CD4-positive, alpha-beta T cell treated with Interleukin-1 beta for 1 hour (primary cell): ENCODE results near the gene ATOX1.
"Not testable (repeated sequence)": the region's sequence is repeated elsewhere in the genome, so short reads cannot be mapped to it uniquely, and the experiment has no call there.

Experiments
- DNase-seq, 2 donors: peaks; one replicate each; pipeline ENCODE4 v3.0.0-alpha.2; 2020 to 2022

Gene ATOX1

GRCh38 chr5:151733358-151734063 lies 24.9 kb downstream of the ATOX1 start:
- DNase-seq, result no peak

- DNase-seq, result no peak
Observed at GRCh38 chr5:151730381-151730780, 28.1 kb downstream of the ATOX1 start.

GRCh38 chr5:151729597-151729996 lies 28.8 kb downstream of the ATOX1 start:
- DNase-seq, result not testable (repeated sequence)

GRCh38 chr5:151724360-151724759 lies 34.1 kb downstream of the ATOX1 start:
- no peak for DNase-seq

GRCh38 chr5:151722546-151722945 lies 35.9 kb downstream of the ATOX1 start:
- no peak for DNase-seq

DNA sequence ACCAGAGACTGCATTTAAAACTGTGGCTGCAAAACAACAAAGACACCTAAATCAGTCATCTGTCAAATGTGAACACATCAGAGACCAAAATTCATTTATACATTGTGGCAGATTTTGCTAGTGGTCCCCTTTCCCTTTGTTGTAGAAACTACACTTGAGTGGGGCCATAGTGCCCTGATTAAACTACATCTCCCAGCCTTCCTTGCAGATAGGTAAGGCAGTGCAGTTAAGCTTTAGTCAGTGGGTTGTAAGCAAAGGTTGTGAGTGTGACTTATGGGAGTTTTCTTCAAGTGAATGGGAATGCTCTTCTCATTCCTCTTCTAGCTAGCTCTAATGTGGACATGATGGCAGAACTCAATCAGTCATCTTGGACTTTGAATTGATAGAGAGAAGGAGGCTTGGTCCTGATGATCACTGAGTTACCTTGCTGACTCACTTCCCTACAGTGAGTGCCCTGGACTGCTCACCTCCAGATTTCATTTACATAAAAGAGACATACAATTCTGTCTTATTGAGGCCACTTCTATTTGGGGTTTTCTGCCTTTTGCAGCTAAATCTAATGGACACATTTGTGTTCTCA lies 36.5 kb downstream of the ATOX1 start:
- no peak for DNase-seq

GRCh38 chr5:151721087-151721646 lies 37.3 kb downstream of the ATOX1 start:
- DNase-seq, result peak in 1 of 2 donors; percentile 7

- DNase-seq, result no peak
Observed at GRCh38 chr5:151720215-151720614, 38.2 kb downstream of the ATOX1 start.

DNA sequence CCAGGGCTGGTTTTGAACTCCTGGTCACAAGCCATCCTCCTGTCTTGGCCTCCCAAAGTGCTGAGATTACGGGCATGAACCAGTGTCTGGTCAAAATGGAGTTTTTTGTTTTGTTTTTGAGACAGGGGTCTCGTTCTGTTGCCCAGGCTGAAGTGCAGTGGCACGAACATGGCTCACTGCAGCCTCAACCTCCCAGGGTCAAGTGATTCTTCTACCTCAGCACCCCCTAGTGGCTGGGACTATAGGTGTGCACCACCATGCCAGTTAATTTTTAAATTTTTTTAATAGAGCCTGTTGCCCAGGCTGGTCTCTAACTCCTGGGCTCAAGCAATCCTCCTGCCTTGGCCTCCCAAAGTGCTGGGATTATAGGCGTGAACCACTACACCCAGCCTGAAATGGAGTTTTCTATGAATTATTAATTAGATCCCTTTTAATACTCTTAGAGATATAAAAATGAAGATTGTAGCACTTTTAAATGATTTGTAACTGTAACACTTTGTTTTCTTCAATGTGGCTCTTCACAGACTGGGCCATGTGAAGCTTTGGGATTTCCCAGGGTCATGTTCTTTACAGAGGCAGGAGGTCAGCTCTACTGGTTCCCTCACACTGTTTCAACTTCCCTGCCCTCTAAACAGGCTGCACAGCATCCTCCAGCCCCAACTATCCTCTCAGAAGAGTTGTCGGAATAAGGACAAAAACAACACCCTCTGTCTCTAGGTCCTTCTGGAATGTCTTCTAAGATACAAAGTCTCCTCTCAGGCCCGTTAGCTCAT lies 39.0 kb downstream of the ATOX1 start:
- DNase-seq, result peak in 1 of 2 donors; percentile 11

- no peak for DNase-seq
Observed at GRCh38 chr5:151718646-151719045, 39.8 kb downstream of the ATOX1 start.

DNA sequence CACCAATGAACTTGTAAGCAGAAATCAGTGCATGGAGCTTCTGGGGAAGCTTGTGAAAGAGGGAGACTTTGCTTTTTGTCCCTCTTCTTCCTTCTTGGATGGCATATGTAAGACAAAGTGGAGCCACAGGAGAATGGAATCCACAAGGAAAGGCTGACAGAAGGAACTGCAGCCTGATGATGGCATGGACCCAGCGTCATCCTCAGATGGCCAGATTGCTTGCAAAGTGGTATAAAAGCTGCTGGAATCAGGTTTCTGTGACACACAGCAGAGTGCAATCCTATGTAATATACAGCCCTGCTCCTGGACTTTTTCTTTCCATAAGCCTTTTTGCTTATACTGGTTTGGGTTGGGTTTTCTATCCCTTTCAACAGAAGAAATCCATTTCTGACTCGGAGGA lies 40.3 kb downstream of the ATOX1 start:
- DNase-seq, result no peak

GRCh38 chr5:151717416-151717815 lies 41.0 kb downstream of the ATOX1 start:
- no peak for DNase-seq

- DNase-seq, result no peak
Observed at GRCh38 chr5:151709109-151709735, 49.2 kb downstream of the ATOX1 start.

DNA sequence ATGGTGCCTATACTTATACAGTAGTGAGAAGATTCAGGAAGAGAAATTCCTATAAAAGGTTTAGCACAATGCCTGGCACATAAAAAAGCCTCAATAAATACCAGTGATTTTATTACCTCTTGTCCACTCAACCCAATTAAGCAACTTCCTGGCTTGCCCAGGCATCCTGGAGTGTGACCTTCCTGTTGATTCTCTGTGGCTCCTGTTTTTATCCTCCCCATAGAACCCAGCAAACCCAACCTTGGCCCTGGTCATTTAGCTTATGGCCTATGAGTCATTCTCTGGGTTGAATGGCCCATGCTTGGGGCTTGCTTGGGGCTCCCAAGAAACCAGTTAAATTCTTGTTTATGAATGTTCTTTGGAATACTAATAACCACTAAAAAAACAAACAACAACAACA lies 50.3 kb downstream of the ATOX1 start:
- no peak for DNase-seq

DNA sequence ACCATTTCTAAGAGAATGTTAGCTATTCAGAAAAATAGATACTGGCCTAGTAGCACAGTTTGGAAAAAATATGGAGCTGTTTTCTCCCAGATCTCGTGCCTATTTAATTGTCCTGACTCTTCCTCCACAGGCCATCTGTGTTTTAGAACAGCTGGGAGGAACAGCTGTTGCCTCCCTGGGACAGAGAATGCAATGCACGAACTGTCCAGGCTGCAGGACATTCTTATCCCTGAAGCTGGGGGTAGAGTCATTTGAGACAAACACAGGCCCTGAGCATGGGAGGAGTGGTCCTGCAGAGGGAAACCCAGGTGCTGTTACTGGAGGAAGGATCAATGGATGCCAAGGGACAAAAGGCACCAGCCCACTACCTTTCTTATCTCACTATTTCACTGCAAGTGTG lies 50.9 kb downstream of the ATOX1 start:
- DNase-seq, result no peak

DNA sequence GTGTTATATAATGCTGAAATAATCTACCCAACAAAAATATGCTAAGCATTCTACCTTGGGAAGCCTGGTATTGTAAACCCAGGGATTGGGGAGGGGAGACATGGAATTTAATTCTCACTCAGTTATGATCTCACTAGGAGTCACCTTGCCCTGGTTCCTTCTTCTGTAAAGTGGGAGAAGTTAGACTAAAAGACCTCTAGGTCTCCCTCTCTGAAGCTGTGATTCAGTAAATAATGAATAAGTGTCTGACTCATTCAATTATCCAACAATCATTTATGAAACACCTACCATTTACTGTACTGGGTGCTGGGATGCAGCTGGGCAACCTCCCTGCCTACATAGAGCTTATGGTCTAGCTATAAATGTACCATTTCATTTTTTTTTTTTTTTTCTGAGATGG lies 51.5 kb downstream of the ATOX1 start:
- DNase-seq, result no peak

- DNase-seq, result no peak
Observed at GRCh38 chr5:151703780-151704179, 54.7 kb downstream of the ATOX1 start.

DNA sequence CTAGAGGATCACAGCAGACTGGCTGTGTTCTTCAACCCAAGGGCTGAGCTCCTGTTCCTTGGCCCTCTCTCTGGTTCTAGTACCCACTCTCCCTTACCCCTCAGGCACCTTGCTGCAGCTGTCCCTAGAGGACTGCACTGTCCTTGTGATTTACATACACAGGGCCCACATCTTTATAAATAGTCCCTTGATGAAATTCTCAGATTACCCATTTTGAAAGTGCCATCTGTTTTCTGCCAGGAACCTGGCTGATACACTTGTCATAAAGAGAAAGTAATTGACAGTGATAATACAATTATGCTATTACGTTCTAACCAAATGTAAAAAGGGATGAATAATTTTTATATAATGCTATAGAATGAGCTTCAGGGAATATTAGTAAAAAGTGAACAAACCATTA lies 55.2 kb downstream of the ATOX1 start:
- DNase-seq, result no peak

DNA sequence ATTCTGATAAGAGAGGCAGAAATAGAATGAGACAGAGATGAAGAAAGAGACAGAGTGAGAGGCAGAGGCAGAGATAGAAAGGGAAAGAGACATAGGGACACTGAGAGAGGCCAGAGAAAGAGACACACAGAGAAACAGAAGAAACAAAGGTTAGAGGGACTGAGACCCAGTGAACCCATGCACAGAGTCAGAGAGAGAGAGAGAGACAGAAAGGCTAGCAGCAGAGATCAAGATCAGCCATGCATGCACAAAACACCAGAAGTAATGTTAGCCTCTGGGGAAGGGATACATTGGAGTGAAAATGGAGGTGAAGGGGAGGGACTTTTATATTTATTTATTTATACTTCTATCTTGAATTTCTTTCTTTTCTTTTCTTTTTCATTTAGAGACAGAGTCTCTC lies 57.6 kb downstream of the ATOX1 start:
- no peak for DNase-seq

- DNase-seq, result no peak
Observed at GRCh38 chr5:151700296-151700695, 58.1 kb downstream of the ATOX1 start.

DNA sequence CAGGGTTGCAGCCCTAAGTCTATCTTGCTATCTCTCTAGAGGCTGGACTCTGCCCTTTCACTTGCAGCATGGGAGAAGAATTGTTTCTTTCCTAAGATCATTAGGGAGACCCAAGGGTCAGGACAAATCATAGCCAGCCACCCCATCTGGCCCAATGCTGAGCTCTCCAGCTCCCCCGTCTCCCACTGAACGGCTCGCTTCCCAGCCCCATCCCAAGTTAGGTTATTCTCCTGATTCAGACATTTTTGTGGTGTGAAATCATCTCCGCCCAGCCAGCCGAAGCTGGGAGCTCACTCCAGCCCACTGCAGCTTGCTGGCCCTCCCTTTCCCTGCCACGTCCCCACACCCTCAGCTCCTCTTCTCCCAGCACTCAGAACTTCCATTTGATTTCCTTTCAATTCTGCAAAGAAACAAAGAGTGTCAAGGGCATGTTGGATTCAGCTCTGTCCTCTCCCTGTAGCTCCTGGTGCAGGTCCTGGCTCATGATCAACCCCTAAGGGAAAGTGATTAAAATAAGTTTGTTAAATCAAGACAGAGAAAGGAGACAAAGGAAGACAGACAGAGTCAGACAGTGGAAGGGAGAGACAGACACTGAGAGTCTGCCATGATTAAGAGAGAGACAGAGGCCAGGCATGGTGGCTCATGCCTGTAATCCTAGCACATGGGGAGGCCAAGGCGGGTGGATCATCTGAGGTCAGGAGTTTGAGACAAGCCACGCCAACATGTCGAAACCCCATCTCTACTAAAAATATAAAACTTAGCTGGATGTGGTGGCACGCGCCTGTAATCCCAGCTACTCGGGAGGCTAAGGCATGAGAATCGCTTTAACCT lies 59.1 kb downstream of the ATOX1 start:
- no peak for DNase-seq

DNA sequence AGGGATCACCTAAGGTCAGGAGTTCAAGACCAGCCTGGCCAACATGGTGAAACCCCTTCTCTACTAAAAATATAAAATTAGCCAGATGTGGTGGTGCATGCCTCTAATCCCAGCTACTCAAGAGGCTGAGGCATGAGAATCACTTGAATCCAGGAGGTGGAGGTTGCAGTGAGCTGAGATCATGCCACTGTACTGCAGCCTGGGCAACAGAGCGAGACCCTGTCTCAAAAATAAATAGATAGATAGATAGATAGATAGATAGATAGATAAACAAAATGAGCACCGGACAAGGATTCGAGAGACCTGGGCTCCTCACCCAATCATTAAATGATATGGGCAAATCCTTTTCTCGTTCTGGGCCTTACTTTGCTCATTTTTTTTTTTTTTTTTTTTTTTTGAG lies 60.4 kb downstream of the ATOX1 start:
- DNase-seq, result not testable (repeated sequence)
